GM12891 (cell line): ENCODE results near the gene TP53I3.

ENCODE experiments used
- POLR2A ChIP-seq: IDR thresholded peaks from 2 replicates; pipeline ENCODE4 v1.6.1; 2011; ENCODE audit warnings: low read depth, low read length, control low read depth
- POLR2AphosphoS5 ChIP-seq: IDR thresholded peaks from 2 replicates; pipeline ENCODE4 v1.6.1; 2011; ENCODE audit warnings: low read depth, low read length, control low read depth

- no peak for TF ChIP-seq POLR2A
- TF ChIP-seq POLR2AphosphoS5, result no peak
These were observed 35.7 kb downstream of the TP53I3 start for GRCh38 chr2:24048769-24049484.
